BLaER1 (cell line): ENCODE measurements around the gene CSNK1G3.

ENCODE experiments used
- H3K27ac ChIP-seq: shearing (Covaris generic); formaldehyde crosslinking; 2 replicates; pipeline ENCODE4 v1.8.1; 2022
- H3K27me3 ChIP-seq: shearing (Covaris generic); formaldehyde crosslinking; 2 replicates; pipeline ENCODE4 v1.8.1; 2022
- H3K36me3 ChIP-seq: shearing (Covaris generic); formaldehyde crosslinking; 2 replicates; pipeline ENCODE4 v1.8.1; 2022
- H3K4me1 ChIP-seq: shearing (Covaris generic); formaldehyde crosslinking; 2 replicates; pipeline ENCODE4 v1.8.1; 2022
- H3K4me2 ChIP-seq: shearing (Covaris generic); formaldehyde crosslinking; 2 replicates; pipeline ENCODE4 v1.8.1; 2022
- H3K4me3 ChIP-seq: shearing (Covaris generic); formaldehyde crosslinking; 2 replicates; pipeline ENCODE4 v1.8.1; 2022
- H3K9ac ChIP-seq: shearing (Covaris generic); formaldehyde crosslinking; 2 replicates; pipeline ENCODE4 v1.8.1; 2022
- H3K9me3 ChIP-seq: shearing (Covaris generic); formaldehyde crosslinking; 2 replicates; pipeline ENCODE4 v1.8.1; 2022
- H4K20me1 ChIP-seq: shearing (Covaris generic); formaldehyde crosslinking; 2 replicates; pipeline ENCODE4 v1.8.1; 2022
- Cebpa-rat ChIP-seq: shearing (Covaris generic); IDR thresholded peaks from 2 replicates; pipeline ENCODE4 v1.8.1; 2022

Gene CSNK1G3

GRCh38 chr5:123549256-123549904 is 37.4 kb downstream of the CSNK1G3 start:
- Histone ChIP-seq H3K27me3 (no peaks in the 10 kb centered on the region), H4K20me1 (peaks cover 8% of the 10 kb centered on the region), H3K36me3 (peaks cover 3% of the 10 kb centered on the region; the same call in 1 of the 2 replicates), H3K9me3 (no peaks in the 10 kb centered on the region), H3K27ac (no peak overlapping the region; the same call in 1 of the 2 replicates), H3K9ac (no peak overlapping the region), H3K4me1 (peaks cover 9% of the 10 kb centered on the region), H3K4me2 (peak overlapping the region; percentile 63), H3K4me3 (no peak overlapping the region)
- TF ChIP-seq Cebpa-rat = no peak

- Histone ChIP-seq H3K27ac (no peak overlapping the region), H3K4me1 (peaks cover 2% of the 10 kb centered on the region)
These were observed 42.6 kb downstream of the CSNK1G3 start for GRCh38 chr5:123554601-123555000.

GRCh38 chr5:123557907-123558306 is 45.9 kb downstream of the CSNK1G3 start:
- no peaks in the 10 kb centered on the region for H3K4me1 ChIP-seq
- peaks cover 13% of the 10 kb centered on the region for H4K20me1 ChIP-seq
- TF ChIP-seq Cebpa-rat = no peak

More at GRCh38 chr5:123554601-123555000, 42.6 kb downstream of the CSNK1G3 start:
- no peaks in the 10 kb centered on the region for H3K27me3 ChIP-seq
- H4K20me1 ChIP-seq = peaks cover 13% of the 10 kb centered on the region
- no peak overlapping the region for H3K4me3 ChIP-seq
- H3K9me3 ChIP-seq = no peaks in the 10 kb centered on the region
- no peak for TF ChIP-seq Cebpa-rat
- peaks cover 6% of the 10 kb centered on the region for H3K36me3 ChIP-seq
- no peak overlapping the region for H3K9ac ChIP-seq
- no peak overlapping the region for H3K4me2 ChIP-seq

GRCh38 chr5:123558762-123559433 is 46.9 kb downstream of the CSNK1G3 start:
- Histone ChIP-seq H4K20me1 (peaks cover 13% of the 10 kb centered on the region), H3K9me3 (no peaks in the 10 kb centered on the region), H3K9ac (no peak overlapping the region), H3K27me3 (no peaks in the 10 kb centered on the region), H3K4me3 (no peak overlapping the region), H3K4me1 (no peaks in the 10 kb centered on the region), H3K27ac (no peak overlapping the region), H3K4me2 (no peak overlapping the region), H3K36me3 (peaks cover 6% of the 10 kb centered on the region)
- no peak for TF ChIP-seq Cebpa-rat

More at GRCh38 chr5:123557907-123558306, 45.9 kb downstream of the CSNK1G3 start:
- no peak overlapping the region for H3K9ac ChIP-seq
- H3K9me3 ChIP-seq = no peaks in the 10 kb centered on the region
- H3K4me3 ChIP-seq = no peak overlapping the region
- H3K4me2 ChIP-seq = no peak overlapping the region
- no peak overlapping the region for H3K27ac ChIP-seq
- H3K36me3 ChIP-seq = peaks cover 6% of the 10 kb centered on the region
- no peaks in the 10 kb centered on the region for H3K27me3 ChIP-seq

GRCh38 chr5:123559434-123559775 is 47.4 kb downstream of the CSNK1G3 start:
- H3K4me2 ChIP-seq = no peak overlapping the region
- H3K36me3 ChIP-seq = peaks cover 6% of the 10 kb centered on the region
- no peaks in the 10 kb centered on the region for H3K27me3 ChIP-seq
- H3K4me3 ChIP-seq = no peak overlapping the region
- H3K9ac ChIP-seq = no peak overlapping the region
- H4K20me1 ChIP-seq = peaks cover 9% of the 10 kb centered on the region
- no peaks in the 10 kb centered on the region for H3K4me1 ChIP-seq
- TF ChIP-seq Cebpa-rat = no peak
- no peak overlapping the region for H3K27ac ChIP-seq
- no peaks in the 10 kb centered on the region for H3K9me3 ChIP-seq

- peaks cover 4% of the 10 kb centered on the region; the same call in 1 of the 2 replicates for H3K9me3 ChIP-seq
- no peak overlapping the region for H3K27ac ChIP-seq
- no peak overlapping the region for H3K9ac ChIP-seq
- no peak overlapping the region for H3K4me2 ChIP-seq
- H3K36me3 ChIP-seq = peaks cover 10% of the 10 kb centered on the region
- no peaks in the 10 kb centered on the region for H3K27me3 ChIP-seq
- no peak overlapping the region for H3K4me3 ChIP-seq
- peaks cover 1% of the 10 kb centered on the region; the same call in 1 of the 2 replicates for H4K20me1 ChIP-seq
- no peaks in the 10 kb centered on the region for H3K4me1 ChIP-seq
- TF ChIP-seq Cebpa-rat = no peak
These were observed 49.3 kb downstream of the CSNK1G3 start for GRCh38 chr5:123561230-123561629.

- H3K4me1 ChIP-seq = peaks cover 6% of the 10 kb centered on the region; the same call in 1 of the 2 replicates
- TF ChIP-seq Cebpa-rat = no peak
- no peaks in the 10 kb centered on the region for H3K27me3 ChIP-seq
- H3K9me3 ChIP-seq = peaks cover 5% of the 10 kb centered on the region
- peaks cover 33% of the 10 kb centered on the region for H3K36me3 ChIP-seq
- no peak overlapping the region for H3K27ac ChIP-seq
- H3K4me3 ChIP-seq = no peak overlapping the region
- no peak overlapping the region for H3K4me2 ChIP-seq
- H3K9ac ChIP-seq = no peak overlapping the region
- peaks cover 21% of the 10 kb centered on the region; the same call in 1 of the 2 replicates for H4K20me1 ChIP-seq
These were observed 60.0 kb downstream of the CSNK1G3 start for GRCh38 chr5:123571927-123572326.

- no peak for TF ChIP-seq Cebpa-rat
- H3K27me3 ChIP-seq = no peaks in the 10 kb centered on the region
- H3K4me2 ChIP-seq = no peak overlapping the region
- no peaks in the 10 kb centered on the region for H4K20me1 ChIP-seq
- no peaks in the 10 kb centered on the region for H3K9me3 ChIP-seq
- no peak overlapping the region for H3K27ac ChIP-seq
- H3K36me3 ChIP-seq = peaks cover 19% of the 10 kb centered on the region
- no peak overlapping the region for H3K9ac ChIP-seq
- no peaks in the 10 kb centered on the region for H3K4me1 ChIP-seq
- no peak overlapping the region for H3K4me3 ChIP-seq
These were observed 66.4 kb downstream of the CSNK1G3 start for GRCh38 chr5:123578390-123578789.

GRCh38 chr5:123579410-123579809 is 67.4 kb downstream of the CSNK1G3 start:
- no peak for TF ChIP-seq Cebpa-rat
- Histone ChIP-seq H3K27me3 (no peaks in the 10 kb centered on the region), H3K4me2 (no peak overlapping the region)

GRCh38 chr5:123582550-123583285 is 70.7 kb downstream of the CSNK1G3 start:
- Histone ChIP-seq H4K20me1 (no peaks in the 10 kb centered on the region), H3K36me3 (peaks cover 6% of the 10 kb centered on the region; the same call in 1 of the 2 replicates), H3K4me2 (no peak overlapping the region), H3K9ac (no peak overlapping the region), H3K4me1 (no peaks in the 10 kb centered on the region), H3K9me3 (no peaks in the 10 kb centered on the region), H3K4me3 (no peak overlapping the region), H3K27me3 (no peaks in the 10 kb centered on the region), H3K27ac (no peak overlapping the region)
- TF ChIP-seq Cebpa-rat = no peak

More at GRCh38 chr5:123579410-123579809, 67.4 kb downstream of the CSNK1G3 start:
- no peak overlapping the region for H3K9ac ChIP-seq
- no peak overlapping the region for H3K4me3 ChIP-seq
- no peak overlapping the region for H3K27ac ChIP-seq
- H3K4me1 ChIP-seq = no peaks in the 10 kb centered on the region
- H3K36me3 ChIP-seq = peaks cover 23% of the 10 kb centered on the region
- H3K9me3 ChIP-seq = no peaks in the 10 kb centered on the region
- no peaks in the 10 kb centered on the region for H4K20me1 ChIP-seq
